ENCODE measurements around the gene ATP5MC3.

Gene ATP5MC3

DNA sequence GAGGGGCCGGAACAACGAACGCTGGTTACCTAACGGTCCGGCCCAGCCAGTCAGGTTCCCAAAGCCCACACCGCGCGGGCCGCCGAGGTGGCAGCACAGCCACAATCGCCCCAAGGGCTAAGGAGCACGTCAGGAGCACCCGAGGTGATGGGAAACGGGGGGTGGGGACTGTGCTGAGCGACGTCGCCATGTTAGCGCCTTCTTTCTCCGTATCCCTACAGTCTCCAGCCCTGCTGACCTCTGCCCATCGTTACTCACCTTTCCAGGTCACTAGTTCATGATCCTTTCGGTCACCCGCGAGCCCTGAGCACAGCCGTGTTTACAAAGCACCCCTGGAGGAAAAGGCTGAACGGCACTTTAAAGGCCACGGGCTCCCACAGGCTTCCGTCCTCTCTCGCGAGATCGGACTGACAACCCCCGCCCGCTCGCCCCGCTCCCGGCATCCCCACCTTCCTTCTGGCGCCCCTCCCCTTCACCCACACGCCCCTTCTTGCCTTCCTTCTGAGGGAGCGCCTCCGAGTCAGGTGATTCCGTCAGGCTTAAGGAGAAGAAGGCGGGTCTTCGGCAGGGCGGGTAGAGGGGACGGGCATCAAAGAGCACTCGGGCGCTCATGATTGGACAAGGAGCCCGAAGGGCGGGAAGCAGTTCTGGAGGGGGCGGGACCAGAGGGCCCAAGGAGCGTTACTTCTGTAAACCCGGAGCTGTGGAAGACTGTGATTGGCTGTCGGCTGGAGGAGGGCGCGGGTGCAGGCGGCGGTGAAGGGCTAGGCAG, 13.5 kb downstream of the ATP5MC3 start, which contains the start of gene ATF2:
ATF2 (minus strand) TSS at position 412 of the 772 bp plus-strand sequence. CDS start 31,760 bp downstream, outside the sequence.
- peak; percentile 98 to 99 (median 99) for DNase-seq

DNA sequence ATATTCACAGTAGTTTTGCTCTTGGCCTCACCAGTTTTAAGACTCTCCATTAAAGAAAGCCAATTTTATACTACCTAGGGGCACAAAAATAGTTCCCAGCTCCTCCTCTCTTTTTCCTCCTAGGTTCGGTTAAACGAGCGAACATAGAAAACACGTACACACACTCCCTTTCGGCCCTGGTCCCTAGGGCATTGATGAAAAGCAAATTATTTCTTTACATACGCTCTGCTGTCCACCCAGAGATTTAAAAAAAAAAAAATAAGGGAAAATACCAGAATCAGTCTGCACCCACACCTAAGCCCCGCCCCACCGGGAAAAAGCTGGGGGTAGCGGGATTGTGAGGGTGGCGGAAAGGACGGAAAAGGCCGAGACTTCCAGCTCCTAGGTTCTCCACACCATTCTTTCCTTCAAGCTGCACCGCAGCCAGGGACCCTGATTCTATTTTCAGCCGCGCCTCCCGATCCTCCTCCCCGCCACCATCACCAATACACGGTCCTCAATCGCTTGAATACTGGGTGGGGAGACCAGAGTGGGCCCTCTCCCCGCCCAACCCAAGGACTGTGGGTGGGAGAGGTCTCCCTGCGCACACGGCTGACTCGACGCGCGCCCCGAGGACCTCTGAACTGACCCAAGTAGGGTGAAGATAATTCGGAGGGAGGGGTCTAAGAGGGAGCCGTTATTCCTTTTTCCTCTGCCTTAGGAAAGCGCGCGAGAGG, 14.3 kb downstream of the ATP5MC3 start:
- no peak for DNase-seq

DNA sequence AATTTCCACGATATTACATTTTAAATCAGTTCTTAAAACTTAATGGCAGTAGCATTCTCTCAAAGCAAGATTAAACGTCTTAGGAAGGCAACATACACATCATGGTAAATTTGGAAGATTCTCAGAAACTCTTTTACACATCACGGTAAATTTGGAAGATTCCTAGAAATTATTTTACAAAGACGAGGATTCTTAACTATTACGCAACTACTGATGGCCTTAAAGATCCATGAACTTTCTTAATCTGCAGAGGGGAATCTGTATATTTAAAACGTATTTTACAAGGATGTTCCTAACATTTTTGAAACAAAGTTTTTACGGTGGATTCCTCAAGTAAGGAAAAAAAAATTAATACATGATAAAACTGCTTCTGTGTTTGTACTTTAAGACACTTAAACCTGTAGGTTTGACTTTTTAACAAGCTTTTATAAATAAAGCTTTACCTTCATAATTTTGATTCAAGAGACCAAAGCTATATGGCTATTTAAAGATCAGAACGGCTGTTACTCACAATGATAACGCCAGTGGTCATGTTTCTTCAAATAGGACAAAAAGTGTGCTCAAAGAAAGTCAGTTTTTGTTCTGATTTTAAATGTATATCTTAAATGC, 15.2 kb downstream of the ATP5MC3 start:
- no peak for DNase-seq

DNA sequence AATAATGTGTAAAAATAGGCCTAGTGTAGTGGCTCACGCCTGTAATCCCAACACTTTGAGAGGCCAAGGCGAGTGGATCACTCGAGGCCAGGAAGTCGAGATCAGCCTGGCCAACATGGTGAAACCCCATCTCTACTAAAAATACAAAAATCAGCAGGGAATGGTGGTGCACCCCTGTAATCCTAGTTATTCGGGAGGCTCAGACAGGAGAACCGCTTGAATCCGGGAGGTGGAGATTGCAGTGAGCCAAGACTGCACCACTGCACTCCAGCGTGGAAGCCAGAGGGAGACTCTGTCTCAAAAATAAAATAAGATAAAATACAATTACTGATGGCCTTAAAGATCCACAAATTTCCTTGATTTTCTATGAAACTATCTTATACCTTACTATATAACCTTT, 17.3 kb downstream of the ATP5MC3 start:
- no peak for DNase-seq

DNA sequence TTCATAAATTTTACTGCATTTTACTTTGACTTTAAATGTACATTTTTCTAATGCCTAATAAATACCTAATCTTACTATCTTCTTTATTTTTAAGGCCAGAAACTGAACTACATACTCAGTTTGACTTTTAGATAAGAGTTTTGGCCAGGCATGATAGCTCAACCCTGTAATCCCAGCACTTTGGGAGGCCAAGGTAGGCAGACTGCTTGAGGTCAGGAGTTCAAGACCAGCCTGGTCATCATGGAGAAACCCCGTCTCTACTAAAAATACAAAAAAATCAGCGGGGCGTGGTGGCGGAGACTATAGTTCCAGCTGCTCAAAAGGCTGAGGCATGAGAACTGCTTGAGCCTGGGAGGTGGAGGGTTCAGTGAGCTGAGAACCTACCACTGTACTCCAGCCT, 22.6 kb downstream of the ATP5MC3 start:
- DNase-seq: no peak

DNA sequence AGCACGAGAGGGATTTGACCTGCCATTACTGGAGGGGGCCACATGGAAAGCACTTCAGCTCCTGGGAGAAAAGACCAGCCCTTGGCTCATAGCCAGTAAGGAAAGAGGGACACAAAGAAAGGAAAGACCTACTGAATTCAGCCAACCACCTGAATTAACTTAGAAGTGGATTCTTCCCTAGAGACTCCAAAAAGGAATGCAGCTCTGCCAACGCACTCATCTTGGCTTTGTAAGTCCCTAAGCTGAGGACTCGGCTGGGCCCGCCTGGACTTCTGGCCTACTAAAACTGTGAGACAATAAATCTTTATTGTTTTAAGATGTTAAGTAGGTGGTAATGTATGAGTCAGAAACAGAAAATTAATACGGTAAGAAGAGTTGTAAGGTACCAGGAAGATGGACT, 25.0 kb downstream of the ATP5MC3 start:
- DNase-seq: no peak

DNA sequence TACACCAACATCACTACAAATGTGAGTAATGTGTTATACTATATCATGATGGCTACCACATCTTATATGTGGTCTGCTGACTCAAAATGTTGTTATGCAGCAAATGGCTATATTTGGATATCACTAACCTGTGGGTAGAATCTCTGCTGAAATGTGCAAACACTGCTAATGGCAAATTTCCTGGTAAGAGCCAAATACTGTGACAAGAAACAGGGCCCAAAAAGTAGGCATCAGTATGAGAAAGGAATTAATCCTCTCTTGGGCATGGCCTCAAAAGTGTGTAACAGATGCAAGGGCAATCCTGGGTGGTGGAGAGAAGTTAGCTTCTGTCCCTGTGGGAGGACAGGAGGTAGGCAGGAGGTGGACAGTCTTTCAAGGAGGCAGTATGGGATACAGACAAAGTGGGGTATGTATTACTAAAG, 26.8 kb downstream of the ATP5MC3 start:
- no peak for DNase-seq

DNA sequence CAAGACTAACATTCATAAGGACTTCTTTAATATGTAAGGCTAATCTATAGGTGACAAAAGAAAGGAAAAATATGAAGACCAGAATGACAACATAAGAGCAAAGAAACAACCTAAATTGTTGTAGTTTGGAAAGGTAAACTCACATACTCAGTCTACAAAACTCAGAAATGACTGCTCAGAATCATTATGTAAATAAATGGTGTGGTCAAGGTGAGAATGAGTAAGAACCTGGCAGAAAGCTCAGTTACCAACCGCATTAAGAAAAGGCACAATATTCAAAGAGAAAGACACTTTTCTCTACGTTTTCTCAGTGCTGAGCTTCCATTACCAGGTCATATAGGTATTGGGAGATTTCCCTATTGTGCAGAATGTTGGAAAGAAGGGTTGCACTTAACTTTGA, 29.3 kb downstream of the ATP5MC3 start:
- no peak for DNase-seq

DNA sequence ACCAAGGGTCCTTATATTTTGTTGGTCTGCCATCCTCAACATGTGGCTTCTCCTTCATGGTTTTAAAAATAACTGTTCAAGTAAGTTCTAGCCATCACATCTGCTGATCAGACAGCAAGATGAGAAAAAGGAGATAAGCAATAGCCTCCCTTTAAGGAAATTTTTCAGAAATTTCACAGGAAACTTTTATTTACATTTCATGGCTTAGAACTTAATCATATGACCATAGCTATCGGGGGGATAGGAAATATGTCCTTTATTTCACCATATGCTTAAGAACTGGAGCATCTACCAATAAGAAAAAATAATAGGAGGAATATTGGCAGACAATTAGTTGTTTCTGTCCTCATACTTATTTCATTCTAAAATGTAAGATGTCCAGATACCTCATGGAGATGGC, 29.7 kb downstream of the ATP5MC3 start:
- DNase-seq: no peak

DNA sequence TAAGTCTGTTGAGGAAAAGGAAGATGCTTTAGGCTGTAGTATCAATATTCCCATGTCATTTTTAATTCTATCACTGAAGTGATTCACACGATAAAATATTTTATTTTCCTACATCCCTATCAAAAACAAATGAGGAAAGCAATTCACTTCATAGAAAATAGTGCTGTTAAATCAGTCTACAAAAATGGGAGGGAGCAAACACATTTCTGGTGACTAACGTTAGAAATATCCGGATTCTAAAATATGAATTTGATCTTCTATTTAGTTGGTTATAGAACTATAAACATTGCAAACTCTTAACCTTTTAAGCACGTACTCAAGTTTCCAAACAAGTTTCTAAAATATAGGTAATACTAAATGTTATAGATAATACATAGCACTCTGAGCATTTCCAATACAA, 34.3 kb downstream of the ATP5MC3 start:
- no peak for DNase-seq

DNA sequence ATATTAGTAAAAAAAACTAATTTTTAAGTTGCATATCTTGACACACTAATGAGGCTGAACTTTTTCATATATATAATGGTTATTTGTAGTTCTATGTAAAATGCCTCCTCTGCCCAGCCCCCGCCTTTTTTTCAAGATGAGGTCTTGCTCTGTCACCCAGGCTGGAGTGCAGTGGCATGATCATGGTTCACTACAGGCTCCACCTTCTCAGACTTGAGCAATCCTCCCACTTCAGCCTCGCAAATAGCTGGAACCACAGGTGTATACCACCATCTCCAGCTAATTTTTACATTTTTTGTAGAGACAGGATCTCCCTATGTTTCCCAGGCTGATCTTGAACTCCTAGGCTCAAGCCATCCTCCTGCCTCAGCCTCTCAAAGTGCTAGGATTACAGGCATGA, 37.8 kb downstream of the ATP5MC3 start:
- no peak for DNase-seq

DNA sequence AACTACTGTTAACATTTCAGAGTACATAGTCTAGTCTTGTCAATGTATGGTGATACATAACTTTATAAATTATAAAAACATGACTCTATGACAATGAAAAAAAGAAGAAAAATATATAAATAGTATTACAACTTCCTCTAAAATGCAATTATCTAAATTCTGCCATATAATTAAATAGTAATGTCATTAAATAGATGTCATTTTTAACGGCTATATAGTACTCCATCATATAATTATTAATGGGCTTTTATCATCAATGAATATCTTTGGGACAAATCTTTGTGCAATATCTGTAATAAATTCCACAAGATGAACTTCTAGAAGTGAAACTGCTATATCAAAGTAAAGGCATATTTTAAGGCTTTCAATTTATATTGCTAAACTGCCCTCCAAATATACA, 38.3 kb downstream of the ATP5MC3 start:
- no peak for DNase-seq

DNA sequence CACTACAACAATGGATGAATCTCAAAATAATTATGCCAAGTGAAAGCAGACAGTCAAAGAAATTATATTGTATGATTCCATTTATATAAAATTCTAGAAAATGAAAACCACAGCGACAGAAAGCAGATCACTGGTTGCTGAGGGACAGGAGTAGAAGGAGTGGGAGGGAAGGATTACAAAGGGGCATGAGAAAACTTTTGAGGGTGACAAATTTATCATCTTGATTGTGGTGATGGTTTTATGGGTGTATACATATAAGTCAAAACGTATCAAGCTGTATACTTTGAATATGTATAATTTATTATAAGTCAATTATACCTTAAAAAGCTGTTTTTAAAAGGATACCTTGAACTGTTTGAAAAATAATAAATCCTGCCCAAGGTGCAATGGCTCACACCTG, 41.2 kb downstream of the ATP5MC3 start:
- no peak for DNase-seq

DNA sequence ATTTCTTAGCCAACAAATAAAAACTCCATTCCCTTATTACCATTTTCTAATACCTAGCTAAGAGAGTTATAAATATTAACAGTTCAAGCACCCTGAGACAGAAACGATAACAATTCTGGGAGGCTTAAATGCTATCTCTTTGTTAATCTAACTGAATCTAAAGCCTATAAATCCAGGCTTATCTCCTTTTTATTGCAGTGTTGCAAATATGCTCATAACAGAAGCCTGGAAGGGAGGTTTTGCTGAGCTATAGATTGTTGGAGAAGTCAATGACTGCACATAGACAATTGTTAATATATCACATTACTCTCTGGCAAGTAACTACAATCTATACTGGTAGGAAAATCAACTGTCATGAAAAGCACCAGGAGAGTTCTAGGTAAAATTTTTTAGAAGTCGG, 43.7 kb downstream of the ATP5MC3 start:
- DNase-seq: no peak

DNA sequence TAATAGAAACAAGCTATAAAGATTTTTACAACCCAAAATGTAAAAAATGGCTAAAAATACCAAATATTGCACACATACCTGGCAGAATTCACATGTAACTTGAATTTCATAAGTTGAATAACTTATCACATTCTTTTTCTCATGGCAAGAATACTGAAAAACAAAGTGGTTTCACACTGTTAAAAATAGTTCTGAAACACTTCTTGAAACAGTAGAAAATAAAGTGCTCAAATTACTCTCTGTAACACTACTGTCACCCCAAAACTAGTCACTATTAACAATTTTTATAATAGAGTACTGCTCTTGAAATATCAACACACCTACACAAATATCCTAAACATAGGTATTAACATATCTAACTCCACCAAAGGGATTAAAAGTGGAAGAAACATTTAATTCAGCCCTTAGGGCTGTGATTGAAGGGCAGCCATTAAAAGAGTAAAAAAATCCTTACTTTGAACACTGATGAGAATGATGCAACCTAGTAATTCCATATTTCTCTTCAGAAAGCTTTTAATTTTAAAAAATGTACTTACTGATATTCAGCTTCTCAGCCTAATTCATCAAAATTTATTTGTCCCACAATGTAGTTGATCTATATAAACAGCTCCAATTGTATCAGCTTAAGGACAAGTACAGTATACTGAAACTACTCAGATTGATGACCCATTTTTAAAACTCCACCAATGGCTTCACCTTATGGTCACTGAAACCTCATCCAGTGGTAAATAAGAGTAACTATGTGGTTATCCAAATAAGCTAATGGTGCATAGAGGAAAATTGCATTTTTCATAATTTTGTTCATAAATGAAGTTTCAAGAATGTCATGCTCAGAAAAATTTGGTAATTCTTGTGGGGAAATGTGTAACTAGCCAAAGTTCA, 44.9 kb downstream of the ATP5MC3 start:
- DNase-seq: no peak

DNA sequence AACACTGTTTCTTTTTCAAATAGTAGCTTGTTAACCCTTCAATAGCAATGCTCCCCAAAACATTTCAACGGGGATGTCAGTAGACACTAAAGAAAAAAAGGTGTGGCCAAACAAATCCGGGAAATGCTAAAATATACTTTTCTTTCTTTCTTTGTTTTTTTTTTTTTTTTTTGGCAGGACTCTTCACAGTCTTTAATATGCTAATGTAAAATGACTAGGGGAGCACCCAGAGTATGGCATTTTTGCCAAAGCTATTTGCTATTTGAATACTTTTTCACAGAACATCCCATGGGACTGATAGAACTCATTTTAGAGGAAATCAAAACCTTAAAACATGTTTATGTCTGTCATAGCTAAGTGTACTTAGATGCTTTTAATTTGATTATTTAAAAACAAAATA, 45.6 kb downstream of the ATP5MC3 start:
- no peak for DNase-seq

DNA sequence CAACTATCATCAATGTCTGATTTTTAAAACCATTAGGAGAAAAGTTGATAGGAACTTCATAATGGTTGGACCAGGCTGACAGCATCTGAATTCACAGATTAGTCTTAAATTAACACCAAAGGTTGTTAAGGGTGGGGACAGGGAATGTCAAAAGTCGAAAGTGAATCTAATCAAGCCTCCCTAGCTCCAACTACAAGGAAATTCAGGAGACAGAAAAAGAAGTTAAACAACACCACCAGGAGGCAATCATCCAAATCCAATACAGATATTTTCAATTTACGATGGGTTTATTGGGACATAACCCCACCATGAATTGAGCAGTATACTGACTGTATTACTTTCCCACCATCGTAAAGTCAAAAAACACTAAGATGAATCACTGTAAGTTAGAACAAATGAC, 46.3 kb downstream of the ATP5MC3 start:
- no peak for DNase-seq

DNA sequence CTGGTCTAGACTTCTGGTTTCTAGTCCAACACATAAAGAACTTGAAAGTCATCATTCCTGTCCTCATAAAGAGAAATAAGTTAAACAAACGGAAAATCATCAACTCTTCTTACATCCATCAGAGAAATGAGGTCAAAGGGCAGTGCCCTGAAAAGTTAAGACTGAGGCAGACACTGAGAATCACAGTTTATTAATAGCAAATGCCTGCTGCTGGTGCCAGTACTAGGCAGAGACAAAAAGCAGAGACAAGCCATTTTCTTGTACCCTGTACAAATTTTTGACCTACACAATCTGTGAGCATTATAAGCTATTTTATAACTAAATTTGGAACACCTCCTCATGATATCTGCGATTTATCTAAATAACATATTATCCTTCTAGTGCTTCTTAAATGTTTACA, 50.3 kb downstream of the ATP5MC3 start:
- no peak for DNase-seq

DNA sequence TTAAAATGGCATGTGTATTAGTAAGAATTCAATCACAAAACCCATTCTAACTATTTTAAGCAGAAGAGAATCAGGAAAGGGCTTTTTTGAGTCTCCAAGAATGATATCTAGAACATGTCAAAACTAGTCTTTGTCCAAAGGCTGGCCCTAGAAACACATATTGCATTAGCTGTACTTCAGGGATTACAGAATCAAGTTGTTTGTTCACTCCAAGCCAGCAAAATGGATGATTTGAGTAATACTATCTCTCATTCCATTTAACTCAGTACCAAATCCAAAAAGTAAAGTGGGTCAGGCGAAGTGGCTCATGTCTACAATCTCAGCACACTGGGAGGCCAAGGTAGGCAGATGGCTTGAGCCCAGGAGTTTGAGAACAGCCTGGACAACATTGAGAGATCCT, 54.8 kb downstream of the ATP5MC3 start:
- DNase-seq: no peak

All from stimulated activated naive CD4-positive, alpha-beta T cell (primary cell).